HepG2 (cell line): ENCODE data around the gene NOC2L. TPM values are rescaled to one million over a fixed set of nuclear protein-coding genes. Genes with fewer than 3 reads are reported as not detected.

Experiments
- DMAP1 ChIP-seq: IDR thresholded peaks from 2 replicates; pipeline ENCODE4 v1.6.1; 2016
- ETV5 ChIP-seq: IDR thresholded peaks from 2 replicates; pipeline ENCODE4 v1.6.1; 2018; ENCODE audit warnings: missing biosample characterization, missing genetic modification reagents, inconsistent platforms, borderline replicate concordance
- FIP1L1 ChIP-seq: fragments of 200-400 bp; formaldehyde crosslinking; IDR thresholded peaks from 2 replicates; pipeline ENCODE4 v1.6.1; 2018; ENCODE audit warnings: low read depth, mild to moderate bottlenecking, low read length, moderate library complexity, borderline replicate concordance; ENCODE audit not compliant: insufficient read depth
- FLYWCH1 ChIP-seq: sonication (generic); formaldehyde crosslinking; IDR thresholded peaks from 2 replicates; pipeline ENCODE4 v1.8.1; 2023; ENCODE audit warnings: mild to moderate bottlenecking, missing genetic modification reagents
- SALL1 ChIP-seq: sonication (generic); formaldehyde crosslinking; IDR thresholded peaks from 2 replicates; pipeline ENCODE4 v1.8.0; 2022; ENCODE audit warnings: mild to moderate bottlenecking, missing genetic modification reagents
- SOX13 ChIP-seq, 3 experiments: fragments of 450-650 bp in 1 of 3; sonication (generic) in 1 of 3; formaldehyde crosslinking in 1 of 3; IDR thresholded peaks in 2 of 3; conservative IDR thresholded peaks in 1 of 3; 2 replicates each; pipeline versions ENCODE4 v1.5.0 to v1.6.1; 2016 to 2020; ENCODE audit warnings: antibody characterized with exemption in 1 of 3, mild to moderate bottlenecking in 1 of 3, missing compliant biosample characterization in 1 of 3, missing genetic modification reagents in 1 of 3, moderate library complexity in 1 of 3
- SP5 ChIP-seq: IDR thresholded peaks from 2 replicates; pipeline ENCODE4 v1.6.1; 2016; ENCODE audit warnings: low read depth, borderline replicate concordance
- TMF1 ChIP-seq: sonication (generic); formaldehyde crosslinking; IDR thresholded peaks from 2 replicates; pipeline ENCODE4 v1.8.1; 2022; ENCODE audit warnings: low read depth, missing genetic modification reagents
- ZNF232 ChIP-seq: sonication (generic); formaldehyde crosslinking; IDR thresholded peaks from 2 replicates; pipeline ENCODE4 v1.4.0; 2020; ENCODE audit warnings: missing genetic modification reagents, borderline replicate concordance
- ZNF234 ChIP-seq: sonication (generic); formaldehyde crosslinking; conservative IDR thresholded peaks from 2 replicates; pipeline ENCODE4 v1.5.1; 2020; ENCODE audit warnings: mild to moderate bottlenecking, missing genetic modification reagents
- ZNF354B ChIP-seq: sonication (generic); formaldehyde crosslinking; IDR thresholded peaks from 2 replicates; pipeline ENCODE4 v1.8.0; 2022; ENCODE audit warnings: mild to moderate bottlenecking, missing genetic modification reagents
- ZNF441 ChIP-seq: sonication (generic); formaldehyde crosslinking; IDR thresholded peaks from 2 replicates; pipeline ENCODE4 v1.7.0; 2021; ENCODE audit warnings: missing genetic modification reagents, borderline replicate concordance
- ZNF468 ChIP-seq: sonication (generic); formaldehyde crosslinking; IDR thresholded peaks from 2 replicates; pipeline ENCODE4 v1.8.0; 2022; ENCODE audit warnings: mild to moderate bottlenecking, moderate library complexity, missing genetic modification reagents
- ZNF678 ChIP-seq: sonication (generic); formaldehyde crosslinking; IDR thresholded peaks from 2 replicates; pipeline ENCODE4 v1.4.0; 2020; ENCODE audit warnings: mild to moderate bottlenecking, missing genetic modification reagents
- ZNF83 ChIP-seq: sonication (generic); formaldehyde crosslinking; IDR thresholded peaks from 2 replicates; pipeline ENCODE4 v1.4.0; 2020; ENCODE audit warnings: missing genetic modification reagents, mild to moderate bottlenecking, borderline replicate concordance
- ZSCAN21 ChIP-seq: sonication (generic); formaldehyde crosslinking; IDR thresholded peaks from 2 replicates; pipeline ENCODE4 v1.8.0; 2022; ENCODE audit warnings: mild to moderate bottlenecking, missing genetic modification reagents, moderate library complexity, borderline replicate concordance
- polyA plus RNA-seq, 8 experiments: library from polyadenylated mRNA; depleted of rRNA in 3 of 8; stranded (reverse) in 7 of 8; unstranded in 1 of 8; fragments of >200 nt; fragmentation: Illumina TruSeq in 4 of 8; extraction: Trizol in 4 of 8; gene quantifications; 2 replicates each; pipeline versions ENCODE4 v1.2.1 to v1.2.3, GENCODE V29; 2011 to 2016; ENCODE audit warnings: low read depth in 4 of 8, missing spikeins in 1 of 8, mixed read lengths in 1 of 8; ENCODE audit not compliant: insufficient read depth in 1 of 8
- total RNA-seq, 5 experiments: library from RNA; depleted of rRNA; stranded (reverse); fragments of >200 nt; fragmentation: Illumina TruSeq; extraction: Trizol; gene quantifications; 2 replicates each; pipeline ENCODE4 v1.2.3, GENCODE V29; 2016; ENCODE audit warnings: low read depth in 1 of 5
- TF ChIP-seq, protein P1 (sequence below): sonication (generic); formaldehyde crosslinking; IDR thresholded peaks from 2 replicates; pipeline ENCODE4 v1.4.0; 2020; ENCODE audit warnings: mild to moderate bottlenecking, missing genetic modification reagents, borderline replicate concordance
- TF ChIP-seq, protein P2 (sequence below): sonication (generic); formaldehyde crosslinking; IDR thresholded peaks from 2 replicates; pipeline ENCODE4 v1.4.0; 2020; ENCODE audit warnings: missing genetic modification reagents
- TF ChIP-seq, protein P3 (sequence below): sonication (generic); formaldehyde crosslinking; IDR thresholded peaks from 2 replicates; pipeline ENCODE4 v1.8.1; 2023; ENCODE audit warnings: mild to moderate bottlenecking, missing genetic modification reagents
- TF ChIP-seq, protein P4 (sequence below): sonication (generic); formaldehyde crosslinking; IDR thresholded peaks from 2 replicates; pipeline ENCODE4 v1.8.0; 2022; ENCODE audit warnings: missing genetic modification reagents, low read depth, mild to moderate bottlenecking, borderline replicate concordance

The NOC2L gene
- total and polyA plus RNA-seq, 2 of the 13 experiments (the other 11 are each of a cell fraction or from before 2014, with no cell fraction given): 32.0 to 103 TPM

DNA sequence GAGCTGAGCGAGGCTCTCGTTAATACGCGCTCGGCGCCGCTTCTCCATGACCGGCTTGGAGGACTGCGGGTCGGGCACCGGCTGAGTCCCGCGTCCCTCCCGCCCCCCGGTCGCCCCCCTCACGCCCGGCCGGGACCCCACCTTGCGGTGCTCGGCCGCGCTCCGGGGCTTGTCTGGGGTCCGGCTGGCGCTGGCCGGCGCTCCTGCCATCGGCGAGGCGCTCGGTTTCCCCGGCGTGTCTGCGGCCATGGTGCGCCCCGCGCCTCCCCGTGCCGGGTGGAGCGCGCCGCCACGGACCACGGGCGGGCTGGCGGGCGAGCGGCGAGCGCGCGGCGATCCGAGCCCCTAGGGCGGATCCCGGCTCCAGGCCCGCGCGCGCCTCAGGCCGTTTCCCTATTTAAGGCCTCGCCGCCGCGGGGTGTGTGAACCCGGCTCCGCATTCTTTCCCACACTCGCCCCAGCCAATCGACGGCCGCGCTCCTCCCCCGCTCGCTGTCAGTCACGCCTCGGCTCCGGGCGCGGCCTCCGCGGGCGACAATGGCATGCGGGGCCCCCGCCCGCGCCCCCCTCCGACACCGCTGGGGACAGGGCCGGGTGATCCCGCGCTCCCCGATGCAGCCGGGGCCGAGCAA is 40.8 kb upstream of the NOC2L start, which contains the start of gene HES4 (continued):
- TF ChIP-seq, protein P1, sequence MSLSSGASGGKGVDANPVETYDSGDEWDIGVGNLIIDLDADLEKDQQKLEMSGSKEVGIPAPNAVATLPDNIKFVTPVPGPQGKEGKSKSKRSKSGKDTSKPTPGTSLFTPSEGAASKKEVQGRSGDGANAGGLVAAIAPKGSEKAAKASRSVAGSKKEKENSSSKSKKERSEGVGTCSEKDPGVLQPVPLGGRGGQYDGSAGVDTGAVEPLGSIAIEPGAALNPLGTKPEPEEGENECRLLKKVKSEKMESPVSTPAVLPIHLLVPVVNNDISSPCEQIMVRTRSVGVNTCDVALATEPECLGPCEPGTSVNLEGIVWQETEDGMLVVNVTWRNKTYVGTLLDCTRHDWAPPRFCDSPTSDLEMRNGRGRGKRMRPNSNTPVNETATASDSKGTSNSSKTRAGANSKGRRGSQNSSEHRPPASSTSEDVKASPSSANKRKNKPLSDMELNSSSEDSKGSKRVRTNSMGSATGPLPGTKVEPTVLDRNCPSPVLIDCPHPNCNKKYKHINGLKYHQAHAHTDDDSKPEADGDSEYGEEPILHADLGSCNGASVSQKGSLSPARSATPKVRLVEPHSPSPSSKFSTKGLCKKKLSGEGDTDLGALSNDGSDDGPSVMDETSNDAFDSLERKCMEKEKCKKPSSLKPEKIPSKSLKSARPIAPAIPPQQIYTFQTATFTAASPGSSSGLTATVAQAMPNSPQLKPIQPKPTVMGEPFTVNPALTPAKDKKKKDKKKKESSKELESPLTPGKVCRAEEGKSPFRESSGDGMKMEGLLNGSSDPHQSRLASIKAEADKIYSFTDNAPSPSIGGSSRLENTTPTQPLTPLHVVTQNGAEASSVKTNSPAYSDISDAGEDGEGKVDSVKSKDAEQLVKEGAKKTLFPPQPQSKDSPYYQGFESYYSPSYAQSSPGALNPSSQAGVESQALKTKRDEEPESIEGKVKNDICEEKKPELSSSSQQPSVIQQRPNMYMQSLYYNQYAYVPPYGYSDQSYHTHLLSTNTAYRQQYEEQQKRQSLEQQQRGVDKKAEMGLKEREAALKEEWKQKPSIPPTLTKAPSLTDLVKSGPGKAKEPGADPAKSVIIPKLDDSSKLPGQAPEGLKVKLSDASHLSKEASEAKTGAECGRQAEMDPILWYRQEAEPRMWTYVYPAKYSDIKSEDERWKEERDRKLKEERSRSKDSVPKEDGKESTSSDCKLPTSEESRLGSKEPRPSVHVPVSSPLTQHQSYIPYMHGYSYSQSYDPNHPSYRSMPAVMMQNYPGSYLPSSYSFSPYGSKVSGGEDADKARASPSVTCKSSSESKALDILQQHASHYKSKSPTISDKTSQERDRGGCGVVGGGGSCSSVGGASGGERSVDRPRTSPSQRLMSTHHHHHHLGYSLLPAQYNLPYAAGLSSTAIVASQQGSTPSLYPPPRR (CRISPR knock-in tag): 0 out of 2 replicates have a peak, but pooled peaks have one; percentile 19
- TF ChIP-seq ZNF441 (CRISPR knock-in tag) (peak; percentile 93), ZNF354B (CRISPR knock-in tag) (no peak), ZNF468 (CRISPR knock-in tag) (no peak), ZNF678 (CRISPR knock-in tag) (no peak), ZNF234 (CRISPR knock-in tag) (0 out of 2 replicates have a peak, but pooled peaks have one; percentile 53), FLYWCH1 (0 out of 2 replicates have a peak, but pooled peaks have one; percentile 40), ZNF83 (CRISPR knock-in tag) (no peak), SOX13 (IDR thresholded peaks at IDR 0.05) (no peak), SOX13 (CRISPR knock-in tag; conservative IDR thresholded peaks at IDR 0.05 in 1 of 2, IDR thresholded peaks at IDR 0.05 in 1 of 2) (peak in 1 of 2 experiments; percentile 42; a peak in 1 of 4 replicates), ETV5 (CRISPR knock-in tag) (no peak), DMAP1 (CRISPR knock-in tag) (no peak), ZSCAN21 (CRISPR knock-in tag) (0 out of 2 replicates have a peak, but pooled peaks have one; percentile 15), FIP1L1 (0 out of 2 replicates have a peak, but pooled peaks have one; percentile 18), SALL1 (CRISPR knock-in tag) (peak; percentile 34; the same call in 1 of the 2 replicates), ZNF232 (CRISPR knock-in tag) (no peak), SP5 (peak; percentile 55), TMF1 (CRISPR knock-in tag) (peak; percentile 73; the same call in 1 of the 2 replicates)
- TF ChIP-seq, protein P2, sequence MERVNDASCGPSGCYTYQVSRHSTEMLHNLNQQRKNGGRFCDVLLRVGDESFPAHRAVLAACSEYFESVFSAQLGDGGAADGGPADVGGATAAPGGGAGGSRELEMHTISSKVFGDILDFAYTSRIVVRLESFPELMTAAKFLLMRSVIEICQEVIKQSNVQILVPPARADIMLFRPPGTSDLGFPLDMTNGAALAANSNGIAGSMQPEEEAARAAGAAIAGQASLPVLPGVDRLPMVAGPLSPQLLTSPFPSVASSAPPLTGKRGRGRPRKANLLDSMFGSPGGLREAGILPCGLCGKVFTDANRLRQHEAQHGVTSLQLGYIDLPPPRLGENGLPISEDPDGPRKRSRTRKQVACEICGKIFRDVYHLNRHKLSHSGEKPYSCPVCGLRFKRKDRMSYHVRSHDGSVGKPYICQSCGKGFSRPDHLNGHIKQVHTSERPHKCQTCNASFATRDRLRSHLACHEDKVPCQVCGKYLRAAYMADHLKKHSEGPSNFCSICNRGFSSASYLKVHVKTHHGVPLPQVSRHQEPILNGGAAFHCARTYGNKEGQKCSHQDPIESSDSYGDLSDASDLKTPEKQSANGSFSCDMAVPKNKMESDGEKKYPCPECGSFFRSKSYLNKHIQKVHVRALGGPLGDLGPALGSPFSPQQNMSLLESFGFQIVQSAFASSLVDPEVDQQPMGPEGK (CRISPR knock-in tag): peak; percentile 99
- TF ChIP-seq, protein P3, sequence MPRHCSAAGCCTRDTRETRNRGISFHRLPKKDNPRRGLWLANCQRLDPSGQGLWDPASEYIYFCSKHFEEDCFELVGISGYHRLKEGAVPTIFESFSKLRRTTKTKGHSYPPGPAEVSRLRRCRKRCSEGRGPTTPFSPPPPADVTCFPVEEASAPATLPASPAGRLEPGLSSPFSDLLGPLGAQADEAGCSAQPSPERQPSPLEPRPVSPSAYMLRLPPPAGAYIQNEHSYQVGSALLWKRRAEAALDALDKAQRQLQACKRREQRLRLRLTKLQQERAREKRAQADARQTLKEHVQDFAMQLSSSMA: 0 out of 2 replicates have a peak, but pooled peaks have one; percentile 61
- TF ChIP-seq, protein P4, sequence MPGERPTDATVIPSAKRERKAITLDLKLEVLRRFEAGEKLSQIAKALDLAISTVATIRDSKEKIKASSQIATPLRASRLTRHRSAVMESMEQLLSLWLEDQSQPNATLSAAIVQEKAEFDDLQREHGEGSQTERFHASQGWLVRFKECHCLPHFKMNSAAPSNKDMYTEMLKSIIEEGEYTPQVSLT (CRISPR knock-in tag): no peak
